Measurements from ENCODE around the gene TDP1. TPM values are rescaled to one million over a fixed set of nuclear protein-coding genes. Genes with fewer than 3 reads are reported as not detected.

The TDP1 gene
- total and polyA plus RNA-seq, 2 of the 13 experiments (the other 11 are each of a cell fraction or from before 2014, with no cell fraction given), result 16.4 to 31.2 TPM

DNA sequence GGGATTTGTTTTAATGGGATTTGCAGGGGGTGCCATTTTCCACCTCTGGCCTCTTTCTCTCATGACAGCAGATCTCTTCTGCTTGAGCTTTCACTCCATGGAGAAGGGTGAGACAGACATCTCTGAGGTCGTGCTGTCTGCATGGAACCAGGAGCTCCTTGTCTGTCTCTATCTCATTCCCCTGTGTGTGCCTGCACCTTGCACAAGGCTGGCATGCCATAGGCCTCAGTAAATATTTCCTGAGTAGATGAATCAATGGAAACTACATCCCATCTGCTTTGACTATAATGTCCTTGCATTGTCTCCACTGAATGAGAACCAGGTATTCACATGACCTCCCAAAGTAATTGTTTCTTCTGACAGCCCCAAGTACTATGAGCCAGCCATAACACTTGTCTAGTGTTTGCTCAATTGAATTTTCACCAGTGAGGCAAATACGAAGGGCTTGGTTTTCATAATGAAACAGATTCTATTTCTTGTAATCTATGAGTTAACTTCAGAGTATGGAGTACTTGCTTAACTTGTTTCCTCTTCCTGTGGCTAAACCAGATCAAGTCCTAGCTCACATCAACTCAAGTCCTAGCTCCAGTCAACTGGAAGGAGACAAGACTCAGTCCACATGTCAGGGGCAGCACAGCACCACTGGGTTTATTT, 138.3 kb downstream of the TDP1 start:
- Histone ChIP-seq H3K36me3 (replicated peaks in 1 of 2; ENCODE audit: control insufficient read depth in 1 of 2, insufficient read depth in 2 of 2, low read length in 2 of 2) (no peaks in the 10 kb centered on the region), H3K4me3 (replicated peaks in 1 of 3; ENCODE audit: insufficient read depth in 1 of 3, low read depth in 2 of 3, low read length in 3 of 3) (no peak overlapping the region), H3K4me2 (ENCODE audit: low read depth, low read length) (no peak overlapping the region), H3K9me3 (ENCODE audit: low read length) (no peaks in the 10 kb centered on the region), H3K4me1 (ENCODE audit: insufficient read depth, low read length) (no peaks in the 10 kb centered on the region), H2AFZ (ENCODE audit: low read length) (no peak overlapping the region), H3K79me2 (ENCODE audit: insufficient read depth, low read length) (no peaks in the 10 kb centered on the region), H4K20me1 (ENCODE audit: insufficient read depth, low read length) (no peaks in the 10 kb centered on the region), H3K9ac (ENCODE audit: insufficient read depth, low read depth, low read length) (no peak overlapping the region), H3K27ac (ENCODE audit: extremely low read length, insufficient read depth, low read length) (no peak overlapping the region), H3K27me3 (ENCODE audit: control insufficient read depth in 1 of 2, insufficient read depth in 2 of 2, low read length in 2 of 2) (peaks cover 0 to 3% of the 10 kb centered on the region in 2 experiments; a peak in 3 of 5 replicates)
- in situ Hi-C loops (cut with HindIII; ENCODE audit: extremely low pct_ligation_motif_present, low pct_unique_long_range_greater_than_20kb), result no loop called here
- ChIA-PET POLR2A (no interaction called here), CTCF (ENCODE audit: low intra/inter-chr PET ratio, low total read pairs) (no interaction called here)
- no peak for ATAC-seq
- no TSS peak for BruUV-seq (replicated peaks)
- intact Hi-C loops (cut with micrococcal nuclease; ENCODE audit: unreplicated experiment), result no loop called here
- no peak for DNase-seq (ENCODE audit: low spot score)
- FAIRE-seq, result no peak
- WGBS (ENCODE audit: low lambda C conversion rate), result 3% methylated on average over 2 of the region's 2 CpGs
- no peak for TF ChIP-seq ELK4 (CRISPR knock-in tag; IDR thresholded peaks at IDR 0.05; ENCODE audit: borderline replicate concordance)
- TF ChIP-seq ZNF264 (CRISPR knock-in tag; IDR thresholded peaks at IDR 0.05), result no peak
- no peak for TF ChIP-seq JUN (CRISPR knock-in tag; IDR thresholded peaks at IDR 0.05)
- no peak for TF ChIP-seq ZNF746 (CRISPR knock-in tag; IDR thresholded peaks at IDR 0.05)
- TF ChIP-seq NRL (CRISPR knock-in tag; IDR thresholded peaks at IDR 0.05; ENCODE audit: borderline replicate concordance), result no peak
- TF ChIP-seq, protein P1, sequence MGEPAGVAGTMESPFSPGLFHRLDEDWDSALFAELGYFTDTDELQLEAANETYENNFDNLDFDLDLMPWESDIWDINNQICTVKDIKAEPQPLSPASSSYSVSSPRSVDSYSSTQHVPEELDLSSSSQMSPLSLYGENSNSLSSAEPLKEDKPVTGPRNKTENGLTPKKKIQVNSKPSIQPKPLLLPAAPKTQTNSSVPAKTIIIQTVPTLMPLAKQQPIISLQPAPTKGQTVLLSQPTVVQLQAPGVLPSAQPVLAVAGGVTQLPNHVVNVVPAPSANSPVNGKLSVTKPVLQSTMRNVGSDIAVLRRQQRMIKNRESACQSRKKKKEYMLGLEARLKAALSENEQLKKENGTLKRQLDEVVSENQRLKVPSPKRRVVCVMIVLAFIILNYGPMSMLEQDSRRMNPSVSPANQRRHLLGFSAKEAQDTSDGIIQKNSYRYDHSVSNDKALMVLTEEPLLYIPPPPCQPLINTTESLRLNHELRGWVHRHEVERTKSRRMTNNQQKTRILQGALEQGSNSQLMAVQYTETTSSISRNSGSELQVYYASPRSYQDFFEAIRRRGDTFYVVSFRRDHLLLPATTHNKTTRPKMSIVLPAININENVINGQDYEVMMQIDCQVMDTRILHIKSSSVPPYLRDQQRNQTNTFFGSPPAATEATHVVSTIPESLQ (CRISPR knock-in tag; conservative IDR thresholded peaks at IDR 0.05), result no peak
- TF ChIP-seq MAX (IDR thresholded peaks at IDR 0.05), result no peak
- TF ChIP-seq, protein P2, sequence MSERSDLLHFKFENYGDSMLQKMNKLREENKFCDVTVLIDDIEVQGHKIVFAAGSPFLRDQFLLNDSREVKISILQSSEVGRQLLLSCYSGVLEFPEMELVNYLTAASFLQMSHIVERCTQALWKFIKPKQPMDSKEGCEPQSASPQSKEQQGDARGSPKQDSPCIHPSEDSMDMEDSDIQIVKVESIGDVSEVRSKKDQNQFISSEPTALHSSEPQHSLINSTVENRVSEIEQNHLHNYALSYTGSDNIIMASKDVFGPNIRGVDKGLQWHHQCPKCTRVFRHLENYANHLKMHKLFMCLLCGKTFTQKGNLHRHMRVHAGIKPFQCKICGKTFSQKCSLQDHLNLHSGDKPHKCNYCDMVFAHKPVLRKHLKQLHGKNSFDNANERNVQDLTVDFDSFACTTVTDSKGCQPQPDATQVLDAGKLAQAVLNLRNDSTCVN (CRISPR knock-in tag; IDR thresholded peaks at IDR 0.05; ENCODE audit: borderline replicate concordance), result no peak
- TF ChIP-seq ARID4A (CRISPR knock-in tag; IDR thresholded peaks at IDR 0.05; ENCODE audit: borderline replicate concordance), result no peak
- TF ChIP-seq FOXA3 (CRISPR knock-in tag; IDR thresholded peaks at IDR 0.05), result no peak
- TF ChIP-seq U2AF2 (IDR thresholded peaks at IDR 0.05; ENCODE audit: low read depth, low read length), result no peak
- TF ChIP-seq STAT6 (CRISPR knock-in tag; IDR thresholded peaks at IDR 0.05; ENCODE audit: borderline replicate concordance), result no peak

All from HepG2 (cell line).